A549 (cell line): ENCODE results near the gene MOB3C. TPM values are rescaled to one million over a fixed set of nuclear protein-coding genes. Genes with fewer than 3 reads are reported as not detected.

Experiments used
- ATAC-seq, 2 experiments: fragments of 200-7000 bp in 1 of 2; fragments of >200 bp in 1 of 2; cut with Nextera tagmentation in 1 of 2; cut with Tn5 transposase in 1 of 2; 3 replicates each; pipeline versions ENCODE4 v1.8.0 to v1.9.1; 2018 to 2020; ENCODE audit warnings: mild to moderate bottlenecking in 1 of 2, moderate library complexity in 1 of 2
- CTCF ChIA-PET: fragments of 300-600 bp; sonication (Branson Sonifier 250); formaldehyde crosslinking; extraction: SDS; loops from one replicate; lab custom pipeline; 2021; ENCODE audit warnings: antibody characterized with exemption, inconsistent platforms; lab: Yijun Ruan, JAX
- POLR2A ChIA-PET: fragments of 350-600 bp; formaldehyde crosslinking; extraction: SDS; loops from one replicate; lab custom pipeline; 2021; ENCODE audit warnings: antibody characterized with exemption, inconsistent platforms; lab: Yijun Ruan, JAX
- DNase-seq, 2 experiments: peaks; one replicate each; pipeline versions ENCODE4 v3.0.0 to v3.0.0-alpha.2; 2011 to 2016; ENCODE audit warnings: low read depth in 1 of 2, low spot score in 1 of 2
- FAIRE-seq: peaks from 2 replicates; lab custom pipeline; 2011; peaks lifted over from hg19 to GRCh38; lab: Jason Lieb, UNC
- H3K27ac ChIP-seq, 2 experiments: fragments of >200 bp; sonication (Bioruptor Twin); formaldehyde crosslinking; 3 replicates each; pipeline ENCODE4 v1.5.1; 2016 to 2017
- H3K4me1 ChIP-seq: fragments of >200 bp; sonication (Bioruptor Twin); formaldehyde crosslinking; 3 replicates; pipeline ENCODE4 v1.6.1; 2016
- H3K4me2 ChIP-seq: fragments of >200 bp; sonication (Bioruptor Twin); formaldehyde crosslinking; 3 replicates; pipeline ENCODE4 v1.6.1; 2016
- H3K4me3 ChIP-seq: fragments of >200 bp; sonication (Bioruptor Twin); formaldehyde crosslinking; 3 replicates; pipeline ENCODE4 v1.5.1; 2016
- H3K9me3 ChIP-seq: fragments of >200 bp; sonication (Bioruptor Twin); formaldehyde crosslinking; 3 replicates; pipeline ENCODE4 v1.6.1; 2016
- BCL3 ChIP-seq: fragments of >200 bp; sonication (Bioruptor Twin); formaldehyde crosslinking; IDR thresholded peaks from 3 replicates; pipeline ENCODE4 v1.6.1; 2016
- CBX8 ChIP-seq: fragments of 200-600 bp; sonication (generic); IDR thresholded peaks from 2 replicates; pipeline ENCODE4 v1.6.1; 2016
- CEBPB ChIP-seq, 2 experiments: fragments of >200 bp in 1 of 2; sonication (Bioruptor Twin) in 1 of 2; formaldehyde crosslinking in 1 of 2; IDR thresholded peaks; 2 replicates each; pipeline ENCODE4 v1.6.1; 2012 to 2016
- CHD4 ChIP-seq: fragments of 200-600 bp; sonication (generic); IDR thresholded peaks from 2 replicates; pipeline ENCODE4 v1.6.1; 2016; ENCODE audit warnings: antibody characterized with exemption, mild to moderate bottlenecking, borderline replicate concordance
- EHMT2 ChIP-seq: fragments of 200-600 bp; sonication (generic); IDR thresholded peaks from 2 replicates; pipeline ENCODE4 v1.6.1; 2016; ENCODE audit warnings: antibody characterized with exemption, low read depth, mild to moderate bottlenecking, moderate library complexity
- ELK1 ChIP-seq: fragments of 150-350 bp; IDR thresholded peaks from 2 replicates; pipeline ENCODE4 v1.6.1; 2014; ENCODE audit warnings: low read depth, mild to moderate bottlenecking, low read length
- FOSB ChIP-seq: fragments of 250-450 bp; sonication (Bioruptor Pico); IDR thresholded peaks from 2 replicates; pipeline ENCODE4 v1.5.0; 2020; ENCODE audit warnings: mild to moderate bottlenecking, moderate library complexity
- FOSL2 ChIP-seq, 2 experiments: fragments of 450-650 bp in 1 of 2; fragments of >200 bp in 1 of 2; sonication (Bioruptor Twin) in 1 of 2; formaldehyde crosslinking; IDR thresholded peaks; 2 replicates each; pipeline versions ENCODE4 v1.5.0 to v1.6.1; 2016 to 2020; ENCODE audit warnings: mild to moderate bottlenecking in 1 of 2, moderate library complexity in 1 of 2
- GATA3 ChIP-seq: IDR thresholded peaks from 2 replicates; pipeline ENCODE4 v1.6.1; 2012; ENCODE audit warnings: borderline replicate concordance
- HOXB13 ChIP-seq: fragments of 250-450 bp; sonication (Bioruptor Pico); IDR thresholded peaks from 2 replicates; pipeline ENCODE4 v1.5.0; 2020; ENCODE audit warnings: low read depth, mild to moderate bottlenecking, moderate library complexity
- JUN ChIP-seq, 2 experiments: fragments of >200 bp; sonication (Bioruptor Twin); formaldehyde crosslinking; IDR thresholded peaks; 2 replicates in 1 of 2; 3 replicates in 1 of 2; pipeline ENCODE4 v1.6.1; 2016 to 2017
- POLR2AphosphoS2 ChIP-seq: conservative IDR thresholded peaks from 2 replicates; pipeline ENCODE4 v1.6.1; 2012; ENCODE audit warnings: low read length, improper control_type of control experiment, inconsistent platforms
- RCOR1 ChIP-seq: fragments of 150-350 bp; IDR thresholded peaks from 2 replicates; pipeline ENCODE4 v1.6.1; 2014; ENCODE audit warnings: antibody characterized with exemption, low read length, low read depth
- SREBF2 ChIP-seq: fragments of 450-650 bp; IDR thresholded peaks from 2 replicates; pipeline ENCODE4 v1.6.1; 2014; ENCODE audit warnings: mild to moderate bottlenecking, moderate library complexity
- TP53 ChIP-seq: fragments of 250-450 bp; sonication (Bioruptor Pico); IDR thresholded peaks from 2 replicates; pipeline ENCODE4 v1.5.0; 2021; ENCODE audit warnings: mild to moderate bottlenecking, moderate library complexity
- ZC3H11A ChIP-seq: fragments of 450-650 bp; IDR thresholded peaks from 2 replicates; pipeline ENCODE4 v1.6.1; 2014; ENCODE audit warnings: antibody characterized with exemption, mild to moderate bottlenecking
- WGBS: methylation state at CpG from one replicate; pipeline ENCODE4 v1.1.6; 2017; ENCODE audit errors: missing lambda C conversion rate; 5-methylcytosine and 5-hydroxymethylcytosine counted together
- polyA plus RNA-seq, 4 experiments: library from polyadenylated mRNA; depleted of rRNA in 3 of 4; stranded (reverse); fragments of >200 nt; fragmentation: RNase III in 1 of 4; extraction: RNeasy Plus Mini Kit Qiagen cat#74134 plus additional on column Dnase treatment in 1 of 4; gene quantifications; 2 replicates in 3 of 4; 3 replicates in 1 of 4; pipeline ENCODE4 v1.2.3, GENCODE V29; 2011 to 2017
- TF ChIP-seq, protein P1 (sequence below): fragments of 250-450 bp; sonication (Bioruptor Pico); IDR thresholded peaks from 2 replicates; pipeline ENCODE4 v1.5.0; 2021; ENCODE audit warnings: mild to moderate bottlenecking, moderate library complexity, borderline replicate concordance
- TF ChIP-seq, protein P2 (sequence below): fragments of 450-650 bp; IDR thresholded peaks from 2 replicates; pipeline ENCODE4 v1.6.1; 2014; ENCODE audit warnings: antibody characterized with exemption

Gene MOB3C
- polyA plus RNA-seq, 2 of the 4 experiments (the other 2 are of a cell fraction), result 2.6 to 2.7 TPM

- no peak for FAIRE-seq
- 88% methylated on average over 1 of the region's 1 CpG for WGBS
- Histone ChIP-seq H3K9me3 (peaks cover 9% of the 10 kb centered on the region), H3K27ac (no peak overlapping the region), H3K4me1 (peaks cover 22% of the 10 kb centered on the region), H3K4me2 (no peak overlapping the region), H3K4me3 (no peak overlapping the region)
- no peak for ATAC-seq
- no peak for DNase-seq
- ChIA-PET POLR2A (no interaction called here), CTCF (no interaction called here)
- TF ChIP-seq, protein P1, sequence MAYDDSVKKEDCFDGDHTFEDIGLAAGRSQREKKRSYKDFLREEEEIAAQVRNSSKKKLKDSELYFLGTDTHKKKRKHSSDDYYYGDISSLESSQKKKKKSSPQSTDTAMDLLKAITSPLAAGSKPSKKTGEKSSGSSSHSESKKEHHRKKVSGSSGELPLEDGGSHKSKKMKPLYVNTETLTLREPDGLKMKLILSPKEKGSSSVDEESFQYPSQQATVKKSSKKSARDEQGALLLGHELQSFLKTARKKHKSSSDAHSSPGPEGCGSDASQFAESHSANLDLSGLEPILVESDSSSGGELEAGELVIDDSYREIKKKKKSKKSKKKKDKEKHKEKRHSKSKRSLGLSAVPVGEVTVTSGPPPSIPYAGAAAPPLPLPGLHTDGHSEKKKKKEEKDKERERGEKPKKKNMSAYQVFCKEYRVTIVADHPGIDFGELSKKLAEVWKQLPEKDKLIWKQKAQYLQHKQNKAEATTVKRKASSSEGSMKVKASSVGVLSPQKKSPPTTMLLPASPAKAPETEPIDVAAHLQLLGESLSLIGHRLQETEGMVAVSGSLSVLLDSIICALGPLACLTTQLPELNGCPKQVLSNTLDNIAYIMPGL (CRISPR knock-in tag), result no peak
Observed at GRCh38 chr1:46646331-46646730, 29.7 kb upstream of the MOB3C start.

GRCh38 chr1:46645815-46646214 lies 29.2 kb upstream of the MOB3C start:
- no peak for TF ChIP-seq FOSL2 (IDR thresholded peaks at IDR 0.05)
- no peak for TF ChIP-seq FOSL2 (CRISPR knock-in tag; IDR thresholded peaks at IDR 0.05)
- no peak for TF ChIP-seq CHD4
- no peak for TF ChIP-seq ZC3H11A
- TF ChIP-seq BCL3, result no peak
- TF ChIP-seq GATA3, result no peak
- TF ChIP-seq EHMT2, result no peak
- TF ChIP-seq ELK1, result no peak
- TF ChIP-seq CEBPB (IDR thresholded peaks at IDR 0.05), result no peak
- TF ChIP-seq SREBF2, result no peak
- no peak for TF ChIP-seq HOXB13 (CRISPR knock-in tag)
- no peak for TF ChIP-seq RCOR1
- TF ChIP-seq POLR2AphosphoS2, result no peak
- TF ChIP-seq, protein P2, sequence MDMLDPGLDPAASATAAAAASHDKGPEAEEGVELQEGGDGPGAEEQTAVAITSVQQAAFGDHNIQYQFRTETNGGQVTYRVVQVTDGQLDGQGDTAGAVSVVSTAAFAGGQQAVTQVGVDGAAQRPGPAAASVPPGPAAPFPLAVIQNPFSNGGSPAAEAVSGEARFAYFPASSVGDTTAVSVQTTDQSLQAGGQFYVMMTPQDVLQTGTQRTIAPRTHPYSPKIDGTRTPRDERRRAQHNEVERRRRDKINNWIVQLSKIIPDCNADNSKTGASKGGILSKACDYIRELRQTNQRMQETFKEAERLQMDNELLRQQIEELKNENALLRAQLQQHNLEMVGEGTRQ, result no peak
- no peak for TF ChIP-seq JUN (IDR thresholded peaks at IDR 0.05)
- TF ChIP-seq, protein P1 (CRISPR knock-in tag), result no peak
- no peak for TF ChIP-seq FOSB
- TF ChIP-seq TP53 (CRISPR knock-in tag), result no peak
- no peak for TF ChIP-seq CBX8
- no peak for ATAC-seq
- WGBS, result 87% methylated on average over 4 of the region's 4 CpGs
- Histone ChIP-seq H3K27ac (no peak overlapping the region), H3K4me3 (no peak overlapping the region), H3K4me2 (no peak overlapping the region), H3K9me3 (peaks cover 9% of the 10 kb centered on the region), H3K4me1 (peaks cover 22% of the 10 kb centered on the region)
- no peak for FAIRE-seq
- DNase-seq, result no peak
- CTCF ChIA-PET, result no interaction called here
- POLR2A ChIA-PET, result no interaction called here
